Measurements from ENCODE around the gene KRT17.

KRT17 gene

GRCh38 chr17:41599680-41600079, 24.7 kb downstream of the KRT17 start:
- no peak overlapping the region for H3K4me3 ChIP-seq (ENCODE audit: control insufficient read depth, low read depth, low read length)
- no peak for DNase-seq (ENCODE audit: low read depth)
- TF ChIP-seq, protein P1, sequence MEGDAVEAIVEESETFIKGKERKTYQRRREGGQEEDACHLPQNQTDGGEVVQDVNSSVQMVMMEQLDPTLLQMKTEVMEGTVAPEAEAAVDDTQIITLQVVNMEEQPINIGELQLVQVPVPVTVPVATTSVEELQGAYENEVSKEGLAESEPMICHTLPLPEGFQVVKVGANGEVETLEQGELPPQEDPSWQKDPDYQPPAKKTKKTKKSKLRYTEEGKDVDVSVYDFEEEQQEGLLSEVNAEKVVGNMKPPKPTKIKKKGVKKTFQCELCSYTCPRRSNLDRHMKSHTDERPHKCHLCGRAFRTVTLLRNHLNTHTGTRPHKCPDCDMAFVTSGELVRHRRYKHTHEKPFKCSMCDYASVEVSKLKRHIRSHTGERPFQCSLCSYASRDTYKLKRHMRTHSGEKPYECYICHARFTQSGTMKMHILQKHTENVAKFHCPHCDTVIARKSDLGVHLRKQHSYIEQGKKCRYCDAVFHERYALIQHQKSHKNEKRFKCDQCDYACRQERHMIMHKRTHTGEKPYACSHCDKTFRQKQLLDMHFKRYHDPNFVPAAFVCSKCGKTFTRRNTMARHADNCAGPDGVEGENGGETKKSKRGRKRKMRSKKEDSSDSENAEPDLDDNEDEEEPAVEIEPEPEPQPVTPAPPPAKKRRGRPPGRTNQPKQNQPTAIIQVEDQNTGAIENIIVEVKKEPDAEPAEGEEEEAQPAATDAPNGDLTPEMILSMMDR (IDR thresholded peaks at IDR 0.05; ENCODE audit: control insufficient read depth, insufficient read depth, low read depth, low read length, missing control alignments), result no peak

DNA sequence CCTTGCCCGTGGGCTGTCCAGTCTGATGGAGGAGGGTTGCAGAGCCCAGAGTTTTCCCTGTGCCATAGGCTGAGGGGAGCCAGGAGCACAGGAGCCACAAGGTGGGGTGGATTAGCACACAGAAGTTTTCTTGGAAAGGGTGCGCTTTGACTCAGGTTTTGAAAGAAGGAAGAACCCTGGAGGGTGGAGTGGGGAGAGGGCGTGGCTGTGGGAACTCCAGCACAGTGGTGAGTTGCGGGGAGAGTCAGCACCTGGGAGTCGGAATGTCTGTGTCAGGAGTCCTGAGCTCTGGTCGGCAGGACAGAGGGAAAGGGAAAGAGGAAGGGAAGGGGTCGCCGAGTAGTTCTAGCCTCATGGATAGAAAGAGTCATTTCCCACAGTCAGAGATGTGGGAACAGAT, 28.8 kb downstream of the KRT17 start:
- no peak overlapping the region for H3K4me3 ChIP-seq (ENCODE audit: control insufficient read depth, low read depth, low read length)
- DNase-seq (ENCODE audit: low read depth), result no peak
- TF ChIP-seq, protein P1 (IDR thresholded peaks at IDR 0.05; ENCODE audit: control insufficient read depth, insufficient read depth, low read depth, low read length, missing control alignments), result no peak

DNA sequence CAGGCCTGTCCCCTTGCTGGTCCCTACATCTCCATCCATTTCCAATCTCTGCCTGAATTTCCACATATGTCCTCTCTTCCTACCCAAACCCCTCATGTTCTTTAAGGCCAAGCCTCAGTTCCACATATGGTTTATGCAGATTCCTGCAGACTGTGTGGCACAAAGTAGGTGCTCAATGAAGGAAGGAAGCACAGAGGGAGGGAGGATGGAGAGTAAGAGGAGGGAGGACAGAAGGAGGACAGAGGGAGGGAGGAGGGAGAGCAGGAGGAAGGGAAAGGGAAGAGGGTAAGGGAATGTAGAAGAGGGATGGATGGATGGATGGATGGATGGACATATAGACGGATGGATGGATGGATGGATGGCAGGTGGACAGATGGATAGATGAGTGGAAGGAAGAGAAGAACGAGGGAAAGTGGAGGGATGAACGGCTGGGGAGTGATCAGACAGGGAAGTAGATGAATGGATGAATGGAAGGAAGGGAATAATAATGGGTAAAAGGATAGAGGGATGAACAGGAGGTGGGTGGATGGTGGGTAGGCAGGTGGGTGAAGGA, 29.9 kb downstream of the KRT17 start:
- no peak overlapping the region for H3K4me3 ChIP-seq (ENCODE audit: control insufficient read depth, low read depth, low read length)
- no peak for DNase-seq (ENCODE audit: low read depth)
- TF ChIP-seq, protein P1 (IDR thresholded peaks at IDR 0.05; ENCODE audit: control insufficient read depth, insufficient read depth, low read depth, low read length, missing control alignments), result no peak

DNA sequence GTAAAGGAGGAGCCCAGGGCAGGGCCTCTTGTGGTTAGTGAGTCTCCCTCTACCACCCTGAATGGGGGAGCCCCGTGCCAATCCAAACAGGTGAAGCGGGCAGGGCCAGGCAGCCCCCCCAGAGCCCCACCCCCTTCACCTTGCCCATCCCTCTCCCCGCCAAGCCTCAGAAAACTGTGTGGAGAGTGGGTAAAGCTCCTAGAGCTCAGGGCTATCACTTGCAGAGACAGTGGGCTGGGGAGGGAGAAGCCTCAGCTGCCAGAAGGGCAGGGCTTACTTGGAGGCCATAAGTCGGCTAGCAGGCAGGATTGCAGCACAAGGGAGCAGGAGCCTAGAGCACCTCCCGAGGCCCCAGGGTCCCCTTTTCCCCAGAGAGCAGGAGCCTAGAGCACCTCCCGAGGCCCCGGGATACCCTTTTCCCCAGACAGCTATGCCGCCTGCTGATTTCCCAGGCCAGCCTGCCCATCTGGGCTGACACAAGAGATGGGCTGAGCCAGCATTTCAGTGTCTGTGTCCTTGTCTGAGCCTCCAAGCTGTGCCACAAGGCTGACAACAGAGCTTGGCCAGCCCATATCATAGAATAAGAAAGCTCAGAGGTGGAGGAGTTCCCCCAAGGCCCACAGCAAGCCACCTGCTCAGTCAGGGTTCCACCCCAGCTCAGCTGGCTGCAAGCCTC, 30.9 kb downstream of the KRT17 start:
- TF ChIP-seq, protein P1 (IDR thresholded peaks at IDR 0.05; ENCODE audit: control insufficient read depth, insufficient read depth, low read depth, low read length, missing control alignments), result no peak
- H3K4me3 ChIP-seq (ENCODE audit: control insufficient read depth, low read depth, low read length), result no peak overlapping the region
- DNase-seq (ENCODE audit: low read depth), result no peak

DNA sequence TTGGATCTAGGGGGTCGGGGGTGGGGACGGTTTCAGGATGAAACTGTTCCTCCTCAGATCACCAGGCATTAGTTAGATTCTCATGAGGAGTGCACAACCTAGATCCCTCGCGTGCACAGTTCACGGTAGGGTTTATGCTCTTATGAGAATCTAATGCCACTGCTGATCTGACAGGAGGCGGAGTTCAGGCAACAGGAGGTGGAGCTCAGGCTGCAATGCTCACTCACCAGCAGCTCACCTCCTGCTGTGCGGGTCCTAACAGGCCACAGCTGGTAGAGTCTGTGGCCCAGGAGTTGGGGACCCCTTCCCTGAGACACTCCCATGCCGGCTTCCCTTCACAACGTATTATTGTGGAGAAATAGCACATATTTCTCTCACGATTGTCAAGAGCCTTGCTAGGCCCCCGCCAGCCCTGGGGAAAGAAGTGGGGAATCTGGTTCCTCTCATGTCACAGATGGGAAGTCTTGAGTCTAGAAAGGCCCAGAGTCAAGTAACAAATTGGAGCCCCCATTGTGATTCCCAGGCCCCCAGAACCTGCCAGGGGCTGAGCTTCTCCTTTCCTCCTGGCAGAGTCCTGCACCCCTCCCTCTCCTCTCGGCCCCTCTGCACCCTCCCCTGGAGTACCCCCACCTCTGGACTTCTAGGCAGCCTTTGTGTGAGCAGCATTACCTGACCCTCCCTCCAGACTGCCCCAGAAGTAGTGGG, 31.6 kb downstream of the KRT17 start:
- DNase-seq (ENCODE audit: low read depth), result no peak
- no peak overlapping the region for H3K4me3 ChIP-seq (ENCODE audit: control insufficient read depth, low read depth, low read length)
- TF ChIP-seq, protein P1 (IDR thresholded peaks at IDR 0.05; ENCODE audit: control insufficient read depth, insufficient read depth, low read depth, low read length, missing control alignments), result no peak

- H3K4me3 ChIP-seq (ENCODE audit: control insufficient read depth, low read depth, low read length), result no peak overlapping the region
- TF ChIP-seq, protein P1 (IDR thresholded peaks at IDR 0.05; ENCODE audit: control insufficient read depth, insufficient read depth, low read depth, low read length, missing control alignments), result no peak
- DNase-seq (ENCODE audit: low read depth), result no peak
Measured at GRCh38 chr17:41589301-41589700, 35.1 kb downstream of the KRT17 start.
